Measurements from ENCODE around the gene KIAA1549.

Gene KIAA1549

GRCh38 chr7:138975343-138976104 is 5.7 kb downstream of the KIAA1549 start:
- DNase-seq (ENCODE audit: low read depth), result no peak

- no peak for DNase-seq (ENCODE audit: low read depth)
These were observed 6.4 kb downstream of the KIAA1549 start for GRCh38 chr7:138974675-138975292.

GRCh38 chr7:138974103-138974502 is 7.1 kb downstream of the KIAA1549 start:
- DNase-seq (ENCODE audit: low read depth), result no peak

GRCh38 chr7:138970952-138971351 is 10.2 kb downstream of the KIAA1549 start:
- DNase-seq (ENCODE audit: low read depth), result no peak

GRCh38 chr7:138970446-138970845 is 10.7 kb downstream of the KIAA1549 start:
- no peak for DNase-seq (ENCODE audit: low read depth)

- no peak for DNase-seq (ENCODE audit: low read depth)
These were observed 14.0 kb downstream of the KIAA1549 start for GRCh38 chr7:138967159-138967558.

- DNase-seq (ENCODE audit: low read depth), result no peak
These were observed 16.4 kb downstream of the KIAA1549 start for GRCh38 chr7:138964624-138965436.

GRCh38 chr7:138963675-138964074 is 17.5 kb downstream of the KIAA1549 start:
- no peak for DNase-seq (ENCODE audit: low read depth)

GRCh38 chr7:138962561-138963270 is 18.5 kb downstream of the KIAA1549 start:
- DNase-seq (ENCODE audit: low read depth), result no peak

- no peak for DNase-seq (ENCODE audit: low read depth)
These were observed 20.0 kb downstream of the KIAA1549 start for GRCh38 chr7:138961159-138961558.

GRCh38 chr7:138958391-138958956 is 22.7 kb downstream of the KIAA1549 start:
- no peak for DNase-seq (ENCODE audit: low read depth)

- DNase-seq (ENCODE audit: low read depth), result no peak
These were observed 23.3 kb downstream of the KIAA1549 start for GRCh38 chr7:138957753-138958390.

GRCh38 chr7:138957217-138957616 is 24.0 kb downstream of the KIAA1549 start:
- no peak for DNase-seq (ENCODE audit: low read depth)

- no peak for DNase-seq (ENCODE audit: low read depth)
These were observed 26.4 kb downstream of the KIAA1549 start for GRCh38 chr7:138954545-138955475.

- DNase-seq (ENCODE audit: low read depth), result no peak
These were observed 28.4 kb downstream of the KIAA1549 start for GRCh38 chr7:138952791-138953190.

GRCh38 chr7:138951953-138952352 is 29.2 kb downstream of the KIAA1549 start:
- no peak for DNase-seq (ENCODE audit: low read depth)

GRCh38 chr7:138949421-138950088 is 31.6 kb downstream of the KIAA1549 start:
- no peak for DNase-seq (ENCODE audit: low read depth)

GRCh38 chr7:138948403-138948802 is 32.8 kb downstream of the KIAA1549 start:
- DNase-seq (ENCODE audit: low read depth), result no peak

GRCh38 chr7:138945821-138946220 is 35.4 kb downstream of the KIAA1549 start:
- no peak for DNase-seq (ENCODE audit: low read depth)

- DNase-seq (ENCODE audit: low read depth), result no peak
These were observed 36.0 kb downstream of the KIAA1549 start for GRCh38 chr7:138945154-138945553.

Data from stimulated activated CD8-positive, alpha-beta memory T cell treated with anti-CD3 and anti-CD28 coated beads, Interleukin-12 subunit alpha, Interleukin-12 subunit beta, amount 100 ng/mL, for 4 hours (primary cell).